HPDE6-E6E7 (cell line): ENCODE measurements around the gene BRI3.

Experiments
- DNase-seq: peaks from one replicate; pipeline ENCODE4 v3.0.0; 2011; ENCODE audit warnings: missing footprints; ENCODE audit errors: extremely low spot score

The BRI3 gene

GRCh38 chr7:98280791-98281756 lies at the start of gene BRI3:
Gene BRI3 (plus strand): TSS chr7:98281686. CDS start chr7:98281796, 110 bp downstream.
- no peak for DNase-seq

GRCh38 chr7:98232263-98232585 lies 49.3 kb upstream of the BRI3 start:
- no peak for DNase-seq

- no peak for DNase-seq
These were observed 48.7 kb upstream of the BRI3 start for GRCh38 chr7:98232799-98233198.

GRCh38 chr7:98233219-98234070 lies 48.0 kb upstream of the BRI3 start:
- no peak for DNase-seq

GRCh38 chr7:98234429-98235147 lies 46.9 kb upstream of the BRI3 start:
- DNase-seq, result no peak

GRCh38 chr7:98235901-98236300 lies 45.6 kb upstream of the BRI3 start:
- DNase-seq, result no peak

GRCh38 chr7:98236355-98237185 lies 44.9 kb upstream of the BRI3 start:
- DNase-seq, result no peak

- no peak for DNase-seq
These were observed 43.4 kb upstream of the BRI3 start for GRCh38 chr7:98238076-98238475.

- no peak for DNase-seq
These were observed 42.5 kb upstream of the BRI3 start for GRCh38 chr7:98238976-98239375.

GRCh38 chr7:98240961-98241673 lies 40.4 kb upstream of the BRI3 start:
- peak; percentile 69 for DNase-seq

GRCh38 chr7:98241674-98242241 lies 39.7 kb upstream of the BRI3 start:
- no peak for DNase-seq

- no peak for DNase-seq
These were observed 39.1 kb upstream of the BRI3 start for GRCh38 chr7:98242342-98242741.

- DNase-seq, result no peak
These were observed 38.6 kb upstream of the BRI3 start for GRCh38 chr7:98242934-98243333.

- no peak for DNase-seq
These were observed 36.6 kb upstream of the BRI3 start for GRCh38 chr7:98244871-98245270.

GRCh38 chr7:98248156-98248555 lies 33.3 kb upstream of the BRI3 start:
- no peak for DNase-seq

GRCh38 chr7:98249106-98249505 lies 32.4 kb upstream of the BRI3 start:
- DNase-seq, result no peak

GRCh38 chr7:98250789-98251188 lies 30.7 kb upstream of the BRI3 start:
- no peak for DNase-seq

- DNase-seq, result no peak
These were observed 30.3 kb upstream of the BRI3 start for GRCh38 chr7:98251231-98251600.

GRCh38 chr7:98251601-98252424 lies 29.7 kb upstream of the BRI3 start, which contains the start of gene TECPR1:
Gene TECPR1 (minus strand): TSS chr7:98252232. CDS start chr7:98246146, 6,086 bp downstream.
- DNase-seq, result peak; percentile 98
